AG09309 (cell line): ENCODE measurements around the gene GRID2.

Source experiments
- DNase-seq: peaks from one replicate; pipeline ENCODE4 v3.0.0-alpha.2; 2010; ENCODE audit warnings: low read depth
- H3K4me3 ChIP-seq: 2 replicates; pipeline ENCODE4 v1.5.1; 2011; ENCODE audit warnings: mild to moderate bottlenecking, low read depth, low read length, moderate library complexity; ENCODE audit not compliant: control insufficient read depth
- TF ChIP-seq, protein P1 (sequence below): IDR thresholded peaks from 2 replicates; pipeline ENCODE4 v1.5.1; 2011; ENCODE audit warnings: mild to moderate bottlenecking, low read depth, low read length, inconsistent platforms; ENCODE audit not compliant: insufficient read depth, control insufficient read depth; ENCODE audit errors: missing control alignments

GRID2 gene

DNA sequence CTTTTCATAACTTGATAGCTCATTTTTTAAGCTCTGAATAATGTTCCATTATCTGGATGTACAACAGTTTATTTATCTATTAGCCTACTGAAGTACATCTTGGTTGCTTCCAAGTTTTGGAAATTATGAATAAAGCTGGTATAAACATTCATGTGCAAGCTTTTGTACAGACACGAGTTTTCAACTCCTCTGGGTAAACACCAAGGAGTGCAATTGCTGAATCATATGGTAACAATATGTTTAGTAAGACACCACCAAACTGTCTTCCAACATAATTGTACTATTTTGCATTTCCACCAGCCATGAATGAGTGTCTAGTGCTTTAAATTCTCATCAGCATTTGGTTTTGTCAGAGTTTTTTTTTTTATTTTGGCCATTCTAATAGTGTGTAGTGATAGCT, 1258.1 kb downstream of the GRID2 start:
- no peak overlapping the region for H3K4me3 ChIP-seq
- TF ChIP-seq, protein P1, sequence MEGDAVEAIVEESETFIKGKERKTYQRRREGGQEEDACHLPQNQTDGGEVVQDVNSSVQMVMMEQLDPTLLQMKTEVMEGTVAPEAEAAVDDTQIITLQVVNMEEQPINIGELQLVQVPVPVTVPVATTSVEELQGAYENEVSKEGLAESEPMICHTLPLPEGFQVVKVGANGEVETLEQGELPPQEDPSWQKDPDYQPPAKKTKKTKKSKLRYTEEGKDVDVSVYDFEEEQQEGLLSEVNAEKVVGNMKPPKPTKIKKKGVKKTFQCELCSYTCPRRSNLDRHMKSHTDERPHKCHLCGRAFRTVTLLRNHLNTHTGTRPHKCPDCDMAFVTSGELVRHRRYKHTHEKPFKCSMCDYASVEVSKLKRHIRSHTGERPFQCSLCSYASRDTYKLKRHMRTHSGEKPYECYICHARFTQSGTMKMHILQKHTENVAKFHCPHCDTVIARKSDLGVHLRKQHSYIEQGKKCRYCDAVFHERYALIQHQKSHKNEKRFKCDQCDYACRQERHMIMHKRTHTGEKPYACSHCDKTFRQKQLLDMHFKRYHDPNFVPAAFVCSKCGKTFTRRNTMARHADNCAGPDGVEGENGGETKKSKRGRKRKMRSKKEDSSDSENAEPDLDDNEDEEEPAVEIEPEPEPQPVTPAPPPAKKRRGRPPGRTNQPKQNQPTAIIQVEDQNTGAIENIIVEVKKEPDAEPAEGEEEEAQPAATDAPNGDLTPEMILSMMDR = no peak
- DNase-seq = no peak

DNA sequence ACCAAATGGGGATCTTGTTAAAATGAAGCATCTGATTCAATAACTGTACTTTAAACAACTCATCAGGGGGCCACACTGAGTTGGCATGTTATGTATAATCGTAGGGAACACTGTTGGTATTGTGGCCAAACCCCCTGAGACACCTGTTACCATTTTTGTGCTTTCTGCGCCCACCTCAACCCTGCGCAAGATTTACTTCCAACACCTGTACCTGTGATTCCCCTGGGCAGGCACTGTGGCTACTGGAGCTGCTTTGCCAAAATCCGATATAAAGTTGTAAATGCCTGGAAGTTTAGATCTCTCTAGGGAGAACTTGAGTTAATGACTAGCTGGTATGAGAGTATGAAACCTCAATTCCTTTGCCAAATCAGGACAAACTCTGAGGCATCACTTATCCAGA, 1265.0 kb downstream of the GRID2 start:
- H3K4me3 ChIP-seq = no peak overlapping the region
- no peak for DNase-seq
- TF ChIP-seq, protein P1 = no peak

DNA sequence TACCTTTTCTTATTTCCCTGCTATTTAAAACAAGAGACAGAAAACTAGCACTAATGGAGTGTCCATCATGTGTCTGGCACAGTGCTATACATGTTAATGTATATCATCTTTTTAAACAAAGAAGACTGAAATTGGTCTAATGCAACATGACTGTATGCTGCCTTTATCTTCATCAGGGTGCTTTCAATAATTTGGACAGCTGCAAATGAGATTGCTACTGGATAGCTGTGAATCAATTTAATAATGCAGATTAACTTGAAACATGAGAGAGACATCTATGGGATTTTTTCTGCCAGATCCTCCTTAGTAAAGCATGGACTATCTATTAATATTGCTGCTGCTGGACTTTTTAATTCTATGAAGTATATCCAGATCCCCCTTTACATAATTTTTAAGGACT, 1269.5 kb downstream of the GRID2 start:
- TF ChIP-seq, protein P1 = no peak
- H3K4me3 ChIP-seq = no peak overlapping the region
- DNase-seq = no peak

DNA sequence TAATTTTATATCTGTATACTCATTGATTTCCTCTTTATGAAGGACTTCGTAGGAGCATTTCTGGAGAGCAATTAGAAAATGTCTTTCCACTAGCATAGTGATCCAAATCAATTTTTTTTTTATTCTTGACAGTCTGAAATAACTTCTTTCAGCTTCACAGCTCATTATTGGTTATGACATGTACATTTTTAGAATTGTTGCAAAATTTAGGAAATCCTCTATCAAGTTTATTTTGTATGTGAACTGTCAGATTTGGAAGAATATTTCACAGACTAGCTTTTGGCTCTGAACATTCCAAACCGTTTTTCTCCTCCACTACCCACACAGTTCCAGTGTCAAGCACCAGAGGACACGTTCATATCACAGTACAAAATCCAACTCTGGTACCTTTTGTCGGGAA, 1275.2 kb downstream of the GRID2 start:
- no peak for DNase-seq
- TF ChIP-seq, protein P1 = no peak
- H3K4me3 ChIP-seq = no peak overlapping the region

DNA sequence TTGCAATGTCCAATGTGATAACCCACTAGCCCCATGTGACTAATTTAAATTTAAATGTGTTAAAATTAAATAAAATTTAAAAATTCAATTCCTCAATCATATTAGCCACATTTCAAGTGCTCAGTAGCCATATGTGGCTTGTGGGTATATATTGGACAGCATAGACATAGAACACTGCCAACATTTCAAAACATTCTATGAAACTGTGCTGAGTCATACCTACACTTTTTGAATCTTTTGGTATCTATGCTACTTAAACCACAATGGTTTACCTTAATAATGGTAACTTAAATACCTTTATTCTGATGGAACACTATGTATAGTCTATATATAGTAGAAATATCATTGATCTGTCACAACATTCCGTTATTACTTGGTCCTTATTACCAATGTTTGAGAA, 1301.4 kb downstream of the GRID2 start:
- DNase-seq = no peak
- TF ChIP-seq, protein P1 = no peak
- H3K4me3 ChIP-seq = no peak overlapping the region

DNA sequence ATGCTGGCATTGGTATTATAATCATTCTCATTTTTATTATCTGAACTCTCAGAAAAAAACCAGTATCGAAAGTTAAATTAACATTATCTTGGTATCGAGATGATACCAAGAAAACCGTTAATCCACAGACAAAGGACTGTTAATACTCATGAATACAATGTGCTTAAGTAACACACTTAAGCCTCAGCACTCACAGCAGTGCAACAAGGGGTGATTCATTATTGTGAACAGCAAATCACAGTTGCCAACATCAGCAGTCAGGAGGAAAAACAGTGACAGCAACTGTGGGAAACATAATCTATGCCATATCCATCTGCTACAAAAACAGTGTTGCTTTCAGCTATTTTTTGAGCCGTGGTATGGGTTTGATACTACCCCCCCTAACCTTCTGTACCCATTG, 1313.8 kb downstream of the GRID2 start:
- TF ChIP-seq, protein P1 = no peak
- no peak for DNase-seq
- H3K4me3 ChIP-seq = no peak overlapping the region

- H3K4me3 ChIP-seq = no peak overlapping the region
- DNase-seq = no peak
- TF ChIP-seq, protein P1 = no peak
Observed at GRCh38 chr4:93633721-93634120, 1330.0 kb downstream of the GRID2 start.
